Subcutaneous abdominal adipose tissue (tissue), 5 donors: ENCODE results near the gene ELMOD1.

Experiments
- H3K27ac ChIP-seq: one replicate; pipeline ENCODE4 v1.7.0; 2013; ENCODE audit warnings: low read depth, mild to moderate bottlenecking, inconsistent platforms, low read length, moderate library complexity
- H3K27me3 ChIP-seq, 5 donors: one replicate each; pipeline ENCODE4 v1.7.0; 2013; ENCODE audit warnings: low read length in 5 of 5, inconsistent platforms in 1 of 5; ENCODE audit not compliant: control insufficient read depth in 5 of 5, insufficient read depth in 4 of 5
- H3K36me3 ChIP-seq, 5 donors: one replicate each; pipeline ENCODE4 v1.7.0; 2013; ENCODE audit warnings: low read length in 5 of 5; ENCODE audit not compliant: control insufficient read depth in 5 of 5, insufficient read depth in 5 of 5
- H3K4me1 ChIP-seq, 5 donors: one replicate each; pipeline ENCODE4 v1.7.0; 2013; ENCODE audit warnings: low read length in 5 of 5, mild to moderate bottlenecking in 3 of 5, moderate library complexity in 1 of 5; ENCODE audit not compliant: control insufficient read depth in 5 of 5, insufficient read depth in 5 of 5
- H3K4me3 ChIP-seq, 5 donors: one replicate each; pipeline ENCODE4 v1.7.0; 2013; ENCODE audit warnings: low read length in 5 of 5, low read depth in 1 of 5
- H3K9ac ChIP-seq, 5 donors: one replicate each; pipeline ENCODE4 v1.7.0; 2013; ENCODE audit warnings: low read length in 5 of 5, mild to moderate bottlenecking in 4 of 5, moderate library complexity in 3 of 5
- H3K9me3 ChIP-seq, 5 donors: one replicate each; pipeline ENCODE4 v1.7.0; 2013; ENCODE audit warnings: low read length in 5 of 5; ENCODE audit not compliant: control insufficient read depth in 5 of 5
- donor health status: healthy.
- donor health status: healthy.
- donor health status: healthy.
- donor health status: healthy.
- donor health status: healthy.

The ELMOD1 gene

GRCh38 chr11:107695446-107695845 lies 104.5 kb downstream of the ELMOD1 start:
- Histone ChIP-seq H3K27ac (no peak overlapping the region), H3K4me3 (no peak overlapping the region), H3K9me3 (no peaks in the 10 kb centered on the region), H3K9ac (no peak overlapping the region), H3K4me1 (peaks cover 0 to 3% (median 0%) of the 10 kb centered on the region in 5 donors), H3K27me3 (peaks cover 0 to 6% (median 2%) of the 10 kb centered on the region in 5 donors), H3K36me3 (no peaks in the 10 kb centered on the region)

GRCh38 chr11:107696140-107696539 lies 105.2 kb downstream of the ELMOD1 start:
- Histone ChIP-seq H3K4me1 (peaks cover 0 to 3% (median 0%) of the 10 kb centered on the region in 5 donors), H3K36me3 (no peaks in the 10 kb centered on the region), H3K9ac (no peak overlapping the region), H3K27me3 (peaks cover 0 to 6% (median 2%) of the 10 kb centered on the region in 5 donors), H3K4me3 (no peak overlapping the region), H3K9me3 (no peaks in the 10 kb centered on the region), H3K27ac (no peak overlapping the region)

DNA sequence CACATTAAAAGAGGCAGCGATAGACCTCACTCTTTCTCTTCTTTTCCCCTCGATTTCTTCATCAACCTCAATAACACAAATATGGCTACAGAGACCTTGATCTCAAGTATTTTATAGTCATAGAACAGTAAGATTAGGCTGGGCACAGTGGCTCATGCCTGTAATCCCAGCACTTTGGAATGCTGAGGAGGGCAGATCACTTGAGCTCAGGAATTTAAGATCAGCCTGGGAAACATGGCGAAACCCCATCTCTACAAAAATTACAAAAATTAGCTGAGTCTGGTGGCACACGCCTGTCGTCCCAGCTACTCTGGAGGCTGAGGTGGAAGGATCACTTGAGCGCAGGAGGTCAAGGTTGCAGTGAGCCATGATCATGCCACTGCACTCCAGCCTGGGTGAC lies 106.3 kb downstream of the ELMOD1 start:
- peaks cover 0 to 3% (median 0%) of the 10 kb centered on the region in 5 donors for H3K27me3 ChIP-seq
- H3K36me3 ChIP-seq, result no peaks in the 10 kb centered on the region
- no peak overlapping the region for H3K27ac ChIP-seq
- H3K4me3 ChIP-seq, result no peak overlapping the region
- H3K9me3 ChIP-seq, result no peaks in the 10 kb centered on the region
- peaks cover 0 to 3% (median 0%) of the 10 kb centered on the region in 5 donors for H3K4me1 ChIP-seq
- H3K9ac ChIP-seq, result no peak overlapping the region

DNA sequence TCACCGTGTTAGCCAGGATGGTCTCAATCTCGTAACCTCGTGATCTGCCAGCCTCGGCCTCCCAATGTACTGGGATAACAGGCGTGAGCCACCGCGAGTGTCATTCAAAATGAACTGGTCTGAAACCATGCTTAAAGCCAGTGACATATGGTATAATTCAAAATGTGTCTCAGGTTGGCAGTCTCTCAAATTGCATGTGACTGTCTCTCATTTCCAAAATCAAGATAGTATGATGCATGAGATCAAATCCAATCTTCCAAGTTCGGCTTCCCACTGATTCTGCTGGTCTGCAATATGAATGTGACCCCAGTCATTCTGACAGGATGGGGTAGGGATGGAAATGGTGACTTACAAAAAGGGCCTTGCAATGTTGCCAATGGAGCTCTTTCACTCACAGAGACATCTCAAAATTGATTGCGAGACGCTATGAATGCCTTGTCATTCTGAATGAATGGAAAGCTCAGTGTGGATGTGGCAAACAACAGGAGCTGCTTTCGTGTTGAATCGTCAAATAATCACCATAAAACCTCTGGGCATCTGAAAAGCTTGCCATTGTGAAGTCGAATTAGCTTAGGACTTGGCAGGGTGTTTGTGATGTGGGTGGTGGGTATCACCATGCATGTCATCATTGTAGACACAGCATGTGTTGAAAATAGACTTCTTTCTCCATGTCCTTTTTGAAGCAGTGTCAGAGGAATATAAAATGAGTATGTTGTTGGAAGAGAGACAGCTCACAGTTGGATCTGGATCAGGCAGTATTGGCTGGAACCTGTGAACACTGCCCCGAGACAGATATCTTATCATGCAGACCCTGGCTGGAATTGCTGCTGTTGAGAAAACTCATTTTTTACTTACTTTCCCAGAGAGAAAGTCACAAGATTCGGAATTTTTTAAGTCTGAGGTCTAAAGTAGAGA lies 108.7 kb downstream of the ELMOD1 start:
- Histone ChIP-seq H3K9ac (no peak overlapping the region), H3K4me1 (peaks cover 0 to 3% (median 0%) of the 10 kb centered on the region in 5 donors), H3K4me3 (no peak overlapping the region), H3K36me3 (no peaks in the 10 kb centered on the region), H3K27me3 (peaks cover 0 to 3% (median 0%) of the 10 kb centered on the region in 5 donors), H3K27ac (no peak overlapping the region), H3K9me3 (no peaks in the 10 kb centered on the region)

- Histone ChIP-seq H3K36me3 (no peaks in the 10 kb centered on the region), H3K9me3 (no peaks in the 10 kb centered on the region), H3K27me3 (peaks cover 0 to 2% (median 0%) of the 10 kb centered on the region in 5 donors), H3K9ac (no peak overlapping the region), H3K27ac (no peak overlapping the region), H3K4me1 (no peaks in the 10 kb centered on the region), H3K4me3 (no peak overlapping the region)
These were observed 111.2 kb downstream of the ELMOD1 start for GRCh38 chr11:107702109-107702660.

GRCh38 chr11:107702723-107703122 lies 111.8 kb downstream of the ELMOD1 start:
- H3K4me1 ChIP-seq, result no peaks in the 10 kb centered on the region
- peaks cover 0 to 3% (median 0%) of the 10 kb centered on the region in 5 donors for H3K27me3 ChIP-seq
- no peaks in the 10 kb centered on the region for H3K36me3 ChIP-seq
- H3K9me3 ChIP-seq, result no peaks in the 10 kb centered on the region
- H3K4me3 ChIP-seq, result no peak overlapping the region
- no peak overlapping the region for H3K9ac ChIP-seq
- H3K27ac ChIP-seq, result no peak overlapping the region

- H3K9me3 ChIP-seq, result no peaks in the 10 kb centered on the region
- no peaks in the 10 kb centered on the region for H3K4me1 ChIP-seq
- H3K36me3 ChIP-seq, result no peaks in the 10 kb centered on the region
- H3K9ac ChIP-seq, result no peak overlapping the region
- H3K4me3 ChIP-seq, result no peak overlapping the region
- no peak overlapping the region for H3K27ac ChIP-seq
- peaks cover 0 to 3% (median 0%) of the 10 kb centered on the region in 5 donors for H3K27me3 ChIP-seq
These were observed 113.5 kb downstream of the ELMOD1 start for GRCh38 chr11:107704451-107704850.

- Histone ChIP-seq H3K27me3 (peaks cover 0 to 3% (median 0%) of the 10 kb centered on the region in 5 donors), H3K4me3 (no peak overlapping the region), H3K9me3 (no peaks in the 10 kb centered on the region), H3K27ac (no peak overlapping the region), H3K9ac (no peak overlapping the region), H3K4me1 (no peaks in the 10 kb centered on the region), H3K36me3 (no peaks in the 10 kb centered on the region)
These were observed 114.1 kb downstream of the ELMOD1 start for GRCh38 chr11:107705027-107705426.

GRCh38 chr11:107706531-107706930 lies 115.6 kb downstream of the ELMOD1 start:
- Histone ChIP-seq H3K9me3 (no peaks in the 10 kb centered on the region), H3K4me1 (no peaks in the 10 kb centered on the region), H3K36me3 (no peaks in the 10 kb centered on the region), H3K27ac (no peak overlapping the region), H3K9ac (no peak overlapping the region), H3K4me3 (no peak overlapping the region), H3K27me3 (peaks cover 0 to 3% (median 0%) of the 10 kb centered on the region in 5 donors)

GRCh38 chr11:107707215-107707671 lies 116.3 kb downstream of the ELMOD1 start:
- Histone ChIP-seq H3K4me3 (no peak overlapping the region), H3K27ac (no peak overlapping the region), H3K36me3 (no peaks in the 10 kb centered on the region), H3K4me1 (no peaks in the 10 kb centered on the region), H3K9ac (no peak overlapping the region), H3K27me3 (peaks cover 0 to 3% (median 0%) of the 10 kb centered on the region in 5 donors), H3K9me3 (no peaks in the 10 kb centered on the region)
